Ureter (tissue), 1 donor: ENCODE measurements around the gene FNDC3B. TPM values are rescaled to one million over a fixed set of nuclear protein-coding genes. Genes with fewer than 3 reads are reported as not detected.

ENCODE experiments used
- DNase-seq: peaks from one replicate; pipeline ENCODE4 v3.0.0-alpha.2; 2020; ENCODE audit warnings: low spot score
- total RNA-seq: library from RNA; stranded (reverse); gene quantifications from one replicate; pipeline ENCODE4 v1.2.4, GENCODE V29; 2023
- donor health status: DM: yes; HTN: yes; CAD: no.

Gene FNDC3B
- total RNA-seq, 1 donor from 2014 or later = 191 TPM

DNA sequence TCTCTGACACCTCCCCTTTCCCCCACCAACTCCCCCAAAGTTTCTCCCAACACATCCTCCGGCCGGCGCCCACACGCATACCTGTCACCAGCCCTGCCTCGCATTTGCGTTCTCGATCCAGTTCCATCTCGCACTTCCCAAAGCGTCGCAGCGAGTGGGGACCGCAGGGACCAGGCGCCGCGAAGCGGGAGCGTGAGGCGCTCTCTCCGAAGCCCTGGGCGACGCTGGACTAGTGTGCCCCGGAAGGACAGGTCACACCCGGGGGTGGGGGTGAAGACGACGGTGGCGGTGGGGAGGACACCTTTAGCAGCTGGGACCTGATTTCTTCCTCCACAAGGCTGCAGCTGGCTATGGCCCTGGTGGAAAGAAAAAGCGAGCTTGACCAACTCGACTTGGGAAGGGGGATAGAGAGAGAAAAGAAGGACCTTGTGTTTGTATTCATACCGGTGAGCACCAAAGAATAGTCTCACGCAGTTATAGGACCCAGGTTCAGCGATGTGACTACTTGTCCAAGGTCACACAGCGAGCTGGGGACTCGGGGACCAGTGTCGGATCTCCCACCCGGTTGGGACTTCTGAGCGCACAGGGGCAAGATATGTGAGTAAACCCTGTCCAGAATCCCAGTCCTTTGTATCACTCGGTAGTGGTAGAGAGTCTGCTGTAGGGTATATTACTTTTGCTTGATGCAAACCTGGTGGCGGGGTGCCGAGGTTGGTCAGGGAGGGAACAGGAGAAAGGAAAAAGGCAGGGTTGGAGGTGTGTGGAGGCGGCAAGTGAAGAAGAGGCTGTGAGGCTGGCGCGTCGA, 409.5 kb downstream of the FNDC3B start:
- DNase-seq = no peak

DNA sequence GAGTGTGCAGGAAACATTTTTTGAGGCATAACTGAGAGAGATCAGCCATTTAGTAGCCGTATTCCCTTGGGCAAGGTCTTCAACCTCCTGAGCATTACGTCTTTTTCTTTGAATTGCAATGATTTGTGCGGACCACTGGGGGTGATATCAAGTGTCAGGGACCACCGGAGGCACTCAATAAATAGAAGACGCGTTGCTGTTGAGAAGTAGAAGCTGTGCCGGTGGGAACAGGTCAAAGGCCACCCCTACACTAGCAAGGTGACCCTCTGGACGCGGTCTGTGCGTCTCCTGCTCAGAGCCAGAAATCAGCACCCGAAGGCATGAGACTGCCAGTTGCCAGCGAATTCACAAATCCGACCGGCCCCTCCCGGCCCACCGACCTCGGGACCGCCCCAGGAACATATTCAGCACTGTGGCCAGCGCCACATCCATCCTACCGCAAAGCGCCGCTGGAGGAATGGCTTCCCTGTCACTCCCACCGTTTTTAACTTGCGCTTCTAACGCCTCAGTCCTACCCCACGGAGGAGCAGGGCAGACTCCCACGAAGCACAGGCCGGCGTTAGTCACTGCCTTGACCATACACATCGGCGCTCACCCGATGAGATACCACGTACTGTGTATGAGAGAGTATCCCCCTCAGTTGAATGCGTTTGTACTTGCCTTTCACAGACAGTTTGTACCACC, 410.2 kb downstream of the FNDC3B start:
- no peak for DNase-seq

Other genes starting within 250 kb of the FNDC3B start
- gene PLD1, start 229.1 kb upstream of the FNDC3B start, total RNA-seq = 43.7 TPM
- gene TMEM212, start 196.2 kb upstream of the FNDC3B start, total RNA-seq = not detected